Measurements from ENCODE around the gene CPED1.
"Not testable (repeated sequence)": the region's sequence is repeated elsewhere in the genome, so short reads cannot be mapped to it uniquely, and the experiment has no call there.

CPED1 gene

GRCh38 chr7:121172484-121172883 is 184.0 kb downstream of the CPED1 start:
- no peak overlapping the region for H3K27ac ChIP-seq (ENCODE audit: low read length)
- no peaks in the 10 kb centered on the region for H3K27me3 ChIP-seq (ENCODE audit: insufficient read depth, low read length)
- no peak overlapping the region for H3K9ac ChIP-seq (ENCODE audit: low read depth, low read length)
- H3K36me3 ChIP-seq (ENCODE audit: insufficient read depth, low read depth, low read length), result no peaks in the 10 kb centered on the region
- no peaks in the 10 kb centered on the region for H3K4me1 ChIP-seq (ENCODE audit: insufficient read depth, low read length)
- no peak overlapping the region for H3K4me3 ChIP-seq (ENCODE audit: low read length)
- no peaks in the 10 kb centered on the region for H3K9me3 ChIP-seq (ENCODE audit: insufficient read depth, low read depth, low read length)

- no peaks in the 10 kb centered on the region for H3K36me3 ChIP-seq (ENCODE audit: insufficient read depth, low read depth, low read length)
- no peaks in the 10 kb centered on the region for H3K4me1 ChIP-seq (ENCODE audit: insufficient read depth, low read length)
Observed at GRCh38 chr7:121175826-121176225, 187.3 kb downstream of the CPED1 start.

GRCh38 chr7:121178452-121178851 is 189.9 kb downstream of the CPED1 start:
- H3K36me3 ChIP-seq (ENCODE audit: insufficient read depth, low read depth, low read length), result no peaks in the 10 kb centered on the region
- H3K27me3 ChIP-seq (ENCODE audit: insufficient read depth, low read length), result no peaks in the 10 kb centered on the region
- no peaks in the 10 kb centered on the region for H3K9me3 ChIP-seq (ENCODE audit: insufficient read depth, low read depth, low read length)
- no peak overlapping the region for H3K27ac ChIP-seq (ENCODE audit: low read length)
- H3K4me1 ChIP-seq (ENCODE audit: insufficient read depth, low read length), result no peaks in the 10 kb centered on the region
- H3K4me3 ChIP-seq (ENCODE audit: low read length), result no peak overlapping the region
- H3K9ac ChIP-seq (ENCODE audit: low read depth, low read length), result no peak overlapping the region

More at GRCh38 chr7:121175826-121176225, 187.3 kb downstream of the CPED1 start:
- Histone ChIP-seq H3K9me3 (ENCODE audit: insufficient read depth, low read depth, low read length) (no peaks in the 10 kb centered on the region), H3K27ac (ENCODE audit: low read length) (no peak overlapping the region), H3K4me3 (ENCODE audit: low read length) (no peak overlapping the region), H3K9ac (ENCODE audit: low read depth, low read length) (no peak overlapping the region), H3K27me3 (ENCODE audit: insufficient read depth, low read length) (no peaks in the 10 kb centered on the region)

GRCh38 chr7:121178869-121179497 is 190.5 kb downstream of the CPED1 start:
- Histone ChIP-seq H3K27ac (ENCODE audit: low read length) (no peak overlapping the region), H3K36me3 (ENCODE audit: insufficient read depth, low read depth, low read length) (no peaks in the 10 kb centered on the region), H3K9ac (ENCODE audit: low read depth, low read length) (no peak overlapping the region), H3K4me3 (ENCODE audit: low read length) (no peak overlapping the region), H3K27me3 (ENCODE audit: insufficient read depth, low read length) (no peaks in the 10 kb centered on the region), H3K9me3 (ENCODE audit: insufficient read depth, low read depth, low read length) (no peaks in the 10 kb centered on the region), H3K4me1 (ENCODE audit: insufficient read depth, low read length) (no peaks in the 10 kb centered on the region)

- Histone ChIP-seq H3K4me1 (ENCODE audit: insufficient read depth, low read length) (no peaks in the 10 kb centered on the region), H3K9ac (ENCODE audit: low read depth, low read length) (no peak overlapping the region), H3K27me3 (ENCODE audit: insufficient read depth, low read length) (no peaks in the 10 kb centered on the region), H3K36me3 (ENCODE audit: insufficient read depth, low read depth, low read length) (no peaks in the 10 kb centered on the region), H3K9me3 (ENCODE audit: insufficient read depth, low read depth, low read length) (no peaks in the 10 kb centered on the region), H3K27ac (ENCODE audit: low read length) (no peak overlapping the region), H3K4me3 (ENCODE audit: low read length) (no peak overlapping the region)
Observed at GRCh38 chr7:121180436-121181063, 192.0 kb downstream of the CPED1 start.

GRCh38 chr7:121181357-121181756 is 192.8 kb downstream of the CPED1 start:
- Histone ChIP-seq H3K27ac (ENCODE audit: low read length) (no peak overlapping the region), H3K9me3 (ENCODE audit: insufficient read depth, low read depth, low read length) (no peaks in the 10 kb centered on the region), H3K9ac (ENCODE audit: low read depth, low read length) (no peak overlapping the region), H3K36me3 (ENCODE audit: insufficient read depth, low read depth, low read length) (no peaks in the 10 kb centered on the region), H3K27me3 (ENCODE audit: insufficient read depth, low read length) (no peaks in the 10 kb centered on the region), H3K4me1 (ENCODE audit: insufficient read depth, low read length) (no peaks in the 10 kb centered on the region), H3K4me3 (ENCODE audit: low read length) (no peak overlapping the region)

- no peak overlapping the region for H3K4me3 ChIP-seq (ENCODE audit: low read length)
- no peaks in the 10 kb centered on the region for H3K36me3 ChIP-seq (ENCODE audit: insufficient read depth, low read depth, low read length)
- H3K4me1 ChIP-seq (ENCODE audit: insufficient read depth, low read length), result no peaks in the 10 kb centered on the region
- H3K9me3 ChIP-seq (ENCODE audit: insufficient read depth, low read depth, low read length), result no peaks in the 10 kb centered on the region
- no peaks in the 10 kb centered on the region for H3K27me3 ChIP-seq (ENCODE audit: insufficient read depth, low read length)
- H3K9ac ChIP-seq (ENCODE audit: low read depth, low read length), result no peak overlapping the region
- H3K27ac ChIP-seq (ENCODE audit: low read length), result no peak overlapping the region
Observed at GRCh38 chr7:121182281-121182680, 193.8 kb downstream of the CPED1 start.

- H3K27ac ChIP-seq (ENCODE audit: low read length), result no peak overlapping the region
- H3K4me3 ChIP-seq (ENCODE audit: low read length), result no peak overlapping the region
- no peaks in the 10 kb centered on the region for H3K27me3 ChIP-seq (ENCODE audit: insufficient read depth, low read length)
- no peaks in the 10 kb centered on the region for H3K36me3 ChIP-seq (ENCODE audit: insufficient read depth, low read depth, low read length)
- H3K9me3 ChIP-seq (ENCODE audit: insufficient read depth, low read depth, low read length), result no peaks in the 10 kb centered on the region
- H3K9ac ChIP-seq (ENCODE audit: low read depth, low read length), result no peak overlapping the region
- no peaks in the 10 kb centered on the region for H3K4me1 ChIP-seq (ENCODE audit: insufficient read depth, low read length)
Observed at GRCh38 chr7:121182902-121183301, 194.4 kb downstream of the CPED1 start.

- H3K4me1 ChIP-seq (ENCODE audit: insufficient read depth, low read length); H3K4me3 ChIP-seq (ENCODE audit: low read length); H3K27me3 ChIP-seq (ENCODE audit: insufficient read depth, low read length); H3K9me3 ChIP-seq (ENCODE audit: insufficient read depth, low read depth, low read length); H3K27ac ChIP-seq (ENCODE audit: low read length); H3K9ac ChIP-seq (ENCODE audit: low read depth, low read length); H3K36me3 ChIP-seq (ENCODE audit: insufficient read depth, low read depth, low read length): not testable (repeated sequence)
Observed at GRCh38 chr7:121183883-121184282, 195.4 kb downstream of the CPED1 start.

GRCh38 chr7:121186746-121187145 is 198.2 kb downstream of the CPED1 start:
- Histone ChIP-seq H3K4me3 (ENCODE audit: low read length) (no peak overlapping the region), H3K9me3 (ENCODE audit: insufficient read depth, low read depth, low read length) (no peaks in the 10 kb centered on the region), H3K27ac (ENCODE audit: low read length) (no peak overlapping the region), H3K4me1 (ENCODE audit: insufficient read depth, low read length) (no peaks in the 10 kb centered on the region), H3K9ac (ENCODE audit: low read depth, low read length) (no peak overlapping the region), H3K27me3 (ENCODE audit: insufficient read depth, low read length) (no peaks in the 10 kb centered on the region), H3K36me3 (ENCODE audit: insufficient read depth, low read depth, low read length) (no peaks in the 10 kb centered on the region)

GRCh38 chr7:121187222-121187621 is 198.7 kb downstream of the CPED1 start:
- Histone ChIP-seq H3K27ac (ENCODE audit: low read length) (no peak overlapping the region), H3K4me1 (ENCODE audit: insufficient read depth, low read length) (no peaks in the 10 kb centered on the region), H3K27me3 (ENCODE audit: insufficient read depth, low read length) (no peaks in the 10 kb centered on the region)

GRCh38 chr7:121187676-121188075 is 199.2 kb downstream of the CPED1 start:
- H3K4me3 ChIP-seq (ENCODE audit: low read length), result no peak overlapping the region
- no peaks in the 10 kb centered on the region for H3K27me3 ChIP-seq (ENCODE audit: insufficient read depth, low read length)
- no peak overlapping the region for H3K27ac ChIP-seq (ENCODE audit: low read length)
- H3K9me3 ChIP-seq (ENCODE audit: insufficient read depth, low read depth, low read length), result no peaks in the 10 kb centered on the region
- no peaks in the 10 kb centered on the region for H3K4me1 ChIP-seq (ENCODE audit: insufficient read depth, low read length)
- no peak overlapping the region for H3K9ac ChIP-seq (ENCODE audit: low read depth, low read length)
- H3K36me3 ChIP-seq (ENCODE audit: insufficient read depth, low read depth, low read length), result no peaks in the 10 kb centered on the region

More at GRCh38 chr7:121187222-121187621, 198.7 kb downstream of the CPED1 start:
- no peak overlapping the region for H3K4me3 ChIP-seq (ENCODE audit: low read length)
- no peaks in the 10 kb centered on the region for H3K36me3 ChIP-seq (ENCODE audit: insufficient read depth, low read depth, low read length)
- H3K9ac ChIP-seq (ENCODE audit: low read depth, low read length), result no peak overlapping the region
- H3K9me3 ChIP-seq (ENCODE audit: insufficient read depth, low read depth, low read length), result no peaks in the 10 kb centered on the region
